ENCODE results near the gene MRPS6. TPM values are rescaled to one million over a fixed set of nuclear protein-coding genes. Genes with fewer than 3 reads are reported as not detected.

The MRPS6 gene
- total RNA-seq, 1 donor from 2014 or later = 102 TPM

DNA sequence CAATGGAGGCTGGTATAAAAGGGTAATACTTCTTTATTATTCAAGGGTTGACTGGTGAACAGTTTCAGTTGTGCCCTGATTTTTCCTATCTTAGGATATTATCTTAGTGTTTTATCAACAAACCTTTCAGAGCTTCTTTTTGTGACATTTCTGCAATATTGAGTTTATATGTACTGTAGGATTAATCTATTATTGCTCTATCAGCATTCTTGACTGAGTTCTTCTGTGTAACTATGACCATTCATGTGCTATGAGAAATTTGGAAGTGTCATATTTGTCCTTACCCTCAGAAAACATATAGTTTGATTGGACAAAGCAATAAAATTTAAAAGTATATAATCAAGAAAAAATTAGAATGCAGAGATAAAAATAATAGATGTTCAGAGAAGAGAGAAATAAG lies 25.5 kb upstream of the MRPS6 start:
- Mint-ChIP-seq H3K36me3 (ENCODE audit: low read depth) (no peaks in the 10 kb centered on the region), H3K4me1 (ENCODE audit: low read depth) (no peaks in the 10 kb centered on the region), H3K4me3 (ENCODE audit: unreplicated experiment) (no peak overlapping the region), H3K9me3 (ENCODE audit: low read depth) (peaks cover 13% of the 10 kb centered on the region), H3K27me3 (ENCODE audit: low read depth) (no peaks in the 10 kb centered on the region), H3K27ac (ENCODE audit: unreplicated experiment) (no peak overlapping the region)
- no peak for DNase-seq (ENCODE audit: low spot score)
- TF ChIP-seq, protein P1, sequence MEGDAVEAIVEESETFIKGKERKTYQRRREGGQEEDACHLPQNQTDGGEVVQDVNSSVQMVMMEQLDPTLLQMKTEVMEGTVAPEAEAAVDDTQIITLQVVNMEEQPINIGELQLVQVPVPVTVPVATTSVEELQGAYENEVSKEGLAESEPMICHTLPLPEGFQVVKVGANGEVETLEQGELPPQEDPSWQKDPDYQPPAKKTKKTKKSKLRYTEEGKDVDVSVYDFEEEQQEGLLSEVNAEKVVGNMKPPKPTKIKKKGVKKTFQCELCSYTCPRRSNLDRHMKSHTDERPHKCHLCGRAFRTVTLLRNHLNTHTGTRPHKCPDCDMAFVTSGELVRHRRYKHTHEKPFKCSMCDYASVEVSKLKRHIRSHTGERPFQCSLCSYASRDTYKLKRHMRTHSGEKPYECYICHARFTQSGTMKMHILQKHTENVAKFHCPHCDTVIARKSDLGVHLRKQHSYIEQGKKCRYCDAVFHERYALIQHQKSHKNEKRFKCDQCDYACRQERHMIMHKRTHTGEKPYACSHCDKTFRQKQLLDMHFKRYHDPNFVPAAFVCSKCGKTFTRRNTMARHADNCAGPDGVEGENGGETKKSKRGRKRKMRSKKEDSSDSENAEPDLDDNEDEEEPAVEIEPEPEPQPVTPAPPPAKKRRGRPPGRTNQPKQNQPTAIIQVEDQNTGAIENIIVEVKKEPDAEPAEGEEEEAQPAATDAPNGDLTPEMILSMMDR (IDR thresholded peaks at IDR 0.05) = no peak

DNA sequence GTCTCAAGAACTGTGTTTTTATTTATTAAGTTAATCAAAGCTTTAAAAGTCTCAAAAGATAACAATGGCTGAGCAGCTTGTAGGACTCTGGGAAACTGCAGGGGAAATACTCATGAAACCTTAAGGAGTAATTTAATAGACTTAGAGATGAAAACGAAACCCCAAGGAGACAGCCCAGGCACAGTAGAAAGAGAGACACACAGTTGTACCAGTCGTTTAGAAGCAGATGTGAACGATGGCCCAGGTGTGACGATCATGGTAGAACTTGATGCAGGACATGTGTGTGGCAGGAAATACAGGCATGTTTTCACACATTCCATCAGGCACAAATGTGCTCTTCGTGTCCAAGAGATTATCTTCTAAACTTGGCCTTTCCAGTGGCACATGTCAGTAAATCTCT lies 21.2 kb upstream of the MRPS6 start:
- H3K36me3 Mint-ChIP-seq (ENCODE audit: low read depth) = no peaks in the 10 kb centered on the region
- H3K4me1 Mint-ChIP-seq (ENCODE audit: low read depth) = no peaks in the 10 kb centered on the region
- TF ChIP-seq, protein P1 (IDR thresholded peaks at IDR 0.05) = no peak
- no peak overlapping the region for H3K4me3 Mint-ChIP-seq (ENCODE audit: unreplicated experiment)
- no peaks in the 10 kb centered on the region for H3K27me3 Mint-ChIP-seq (ENCODE audit: low read depth)
- peaks cover 13% of the 10 kb centered on the region for H3K9me3 Mint-ChIP-seq (ENCODE audit: low read depth)
- H3K27ac Mint-ChIP-seq (ENCODE audit: unreplicated experiment) = no peak overlapping the region
- DNase-seq (ENCODE audit: low spot score) = no peak

DNA sequence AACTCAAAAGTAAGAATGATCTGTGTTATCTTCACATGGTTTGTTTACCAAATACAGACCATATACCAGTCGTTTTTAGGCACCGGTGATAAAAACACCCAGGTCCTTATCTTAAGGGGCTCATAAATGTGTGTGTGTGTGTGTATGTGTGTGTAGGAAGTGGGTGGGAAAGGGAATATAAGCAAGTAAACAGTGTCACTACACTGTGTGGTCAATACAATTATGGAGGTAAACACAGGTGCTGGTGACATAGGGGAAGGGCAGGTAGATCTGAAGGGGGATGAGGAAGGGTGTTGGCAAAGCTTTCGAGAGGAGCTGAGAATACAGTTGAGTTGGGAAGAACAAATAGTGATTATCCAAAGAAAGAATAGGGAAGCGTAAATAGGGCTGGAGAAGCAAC lies 19.1 kb upstream of the MRPS6 start:
- H3K27me3 Mint-ChIP-seq (ENCODE audit: low read depth) = no peaks in the 10 kb centered on the region
- no peak overlapping the region for H3K27ac Mint-ChIP-seq (ENCODE audit: unreplicated experiment)
- DNase-seq (ENCODE audit: low spot score) = no peak

DNA sequence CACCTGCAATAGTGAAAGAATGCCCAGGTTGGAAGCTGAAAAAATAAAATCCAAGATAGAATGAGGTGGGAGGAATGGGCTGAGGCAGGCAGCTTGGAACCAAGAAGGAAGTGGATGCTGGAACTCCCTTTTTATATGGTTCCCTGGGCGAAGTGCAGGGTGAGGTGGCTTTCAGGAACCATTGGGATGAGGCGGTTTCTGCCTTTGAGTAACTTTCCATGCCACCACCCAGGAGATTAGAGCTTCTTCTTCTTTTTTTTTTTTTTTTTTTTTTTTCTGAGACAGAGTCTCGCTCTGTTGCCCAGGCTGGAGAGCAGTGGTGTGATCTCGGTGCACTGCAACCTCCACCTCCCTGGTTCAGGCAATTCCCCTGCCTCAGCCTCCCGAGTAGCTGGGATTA lies 17.8 kb upstream of the MRPS6 start:
- TF ChIP-seq, protein P1 (IDR thresholded peaks at IDR 0.05) = no peak
- H3K27me3 Mint-ChIP-seq (ENCODE audit: low read depth) = no peaks in the 10 kb centered on the region
- no peak for DNase-seq (ENCODE audit: low spot score)
- H3K9me3 Mint-ChIP-seq (ENCODE audit: low read depth) = no peaks in the 10 kb centered on the region
- no peak overlapping the region for H3K4me3 Mint-ChIP-seq (ENCODE audit: unreplicated experiment)
- H3K4me1 Mint-ChIP-seq (ENCODE audit: low read depth) = no peaks in the 10 kb centered on the region
- no peaks in the 10 kb centered on the region for H3K36me3 Mint-ChIP-seq (ENCODE audit: low read depth)
- H3K27ac Mint-ChIP-seq (ENCODE audit: unreplicated experiment) = no peak overlapping the region

More for the DNA sequence above, 19.1 kb upstream of the MRPS6 start:
- TF ChIP-seq, protein P1 (IDR thresholded peaks at IDR 0.05) = no peak
- Mint-ChIP-seq H3K36me3 (ENCODE audit: low read depth) (no peaks in the 10 kb centered on the region), H3K4me3 (ENCODE audit: unreplicated experiment) (no peak overlapping the region), H3K9me3 (ENCODE audit: low read depth) (peaks cover 2% of the 10 kb centered on the region), H3K4me1 (ENCODE audit: low read depth) (no peaks in the 10 kb centered on the region)

DNA sequence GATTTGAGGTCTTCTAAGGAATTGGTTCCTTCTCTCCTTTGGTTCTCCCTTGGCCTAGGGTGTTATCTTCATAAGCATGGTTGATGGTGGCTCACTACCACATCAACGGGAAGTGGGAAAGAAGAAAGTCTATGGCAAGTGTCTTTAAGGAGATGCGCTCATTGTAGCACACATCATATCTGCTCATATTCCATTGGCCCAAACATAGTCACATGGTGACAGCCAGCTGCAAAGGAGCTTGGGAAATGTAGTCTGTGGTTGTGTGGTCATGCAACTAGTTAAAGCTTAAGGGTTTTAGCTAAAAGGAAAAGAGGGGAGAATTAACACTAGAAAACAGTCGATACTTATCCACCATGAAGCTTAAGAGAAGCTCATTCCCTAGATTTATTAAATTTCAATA lies 11.4 kb upstream of the MRPS6 start:
- Mint-ChIP-seq H3K27me3 (ENCODE audit: low read depth) (no peaks in the 10 kb centered on the region), H3K36me3 (ENCODE audit: low read depth) (no peaks in the 10 kb centered on the region), H3K9me3 (ENCODE audit: low read depth) (no peaks in the 10 kb centered on the region), H3K4me3 (ENCODE audit: unreplicated experiment) (no peak overlapping the region), H3K4me1 (ENCODE audit: low read depth) (peaks cover 10% of the 10 kb centered on the region), H3K27ac (ENCODE audit: unreplicated experiment) (no peak overlapping the region)
- TF ChIP-seq, protein P1 (IDR thresholded peaks at IDR 0.05) = no peak
- DNase-seq (ENCODE audit: low spot score) = no peak
